GM19438 (cell line): ENCODE results near the gene MAS1L.

Source experiments
- ATAC-seq: cut with Tn5 transposase; IDR thresholded peaks from one replicate; pipeline ENCODE4 v1.9.1; 2021; ENCODE audit warnings: low read depth; ENCODE audit not compliant: unreplicated experiment

The MAS1L gene, protein sequence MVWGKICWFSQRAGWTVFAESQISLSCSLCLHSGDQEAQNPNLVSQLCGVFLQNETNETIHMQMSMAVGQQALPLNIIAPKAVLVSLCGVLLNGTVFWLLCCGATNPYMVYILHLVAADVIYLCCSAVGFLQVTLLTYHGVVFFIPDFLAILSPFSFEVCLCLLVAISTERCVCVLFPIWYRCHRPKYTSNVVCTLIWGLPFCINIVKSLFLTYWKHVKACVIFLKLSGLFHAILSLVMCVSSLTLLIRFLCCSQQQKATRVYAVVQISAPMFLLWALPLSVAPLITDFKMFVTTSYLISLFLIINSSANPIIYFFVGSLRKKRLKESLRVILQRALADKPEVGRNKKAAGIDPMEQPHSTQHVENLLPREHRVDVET

DNA sequence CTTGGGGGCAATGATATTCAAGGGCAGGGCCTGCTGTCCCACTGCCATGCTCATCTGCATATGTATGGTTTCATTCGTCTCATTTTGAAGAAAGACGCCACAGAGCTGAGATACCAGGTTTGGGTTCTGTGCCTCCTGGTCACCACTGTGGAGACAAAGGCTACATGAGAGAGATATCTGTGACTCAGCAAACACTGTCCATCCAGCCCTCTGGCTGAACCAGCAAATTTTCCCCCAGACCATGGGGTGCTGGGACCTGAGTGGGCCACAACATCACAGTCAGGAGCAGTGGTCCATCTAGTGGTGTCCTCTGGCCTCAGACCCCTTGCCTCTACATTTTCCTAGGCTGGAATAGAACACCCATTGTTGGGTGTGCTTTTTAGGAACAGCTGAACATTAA, at the start of gene MAS1L:
Gene MAS1L, minus strand, starts transcription at position 297 of the 400 bp plus-strand sequence. Its CDS starts 54 bp downstream, at position 243.
- no peak for ATAC-seq

DNA sequence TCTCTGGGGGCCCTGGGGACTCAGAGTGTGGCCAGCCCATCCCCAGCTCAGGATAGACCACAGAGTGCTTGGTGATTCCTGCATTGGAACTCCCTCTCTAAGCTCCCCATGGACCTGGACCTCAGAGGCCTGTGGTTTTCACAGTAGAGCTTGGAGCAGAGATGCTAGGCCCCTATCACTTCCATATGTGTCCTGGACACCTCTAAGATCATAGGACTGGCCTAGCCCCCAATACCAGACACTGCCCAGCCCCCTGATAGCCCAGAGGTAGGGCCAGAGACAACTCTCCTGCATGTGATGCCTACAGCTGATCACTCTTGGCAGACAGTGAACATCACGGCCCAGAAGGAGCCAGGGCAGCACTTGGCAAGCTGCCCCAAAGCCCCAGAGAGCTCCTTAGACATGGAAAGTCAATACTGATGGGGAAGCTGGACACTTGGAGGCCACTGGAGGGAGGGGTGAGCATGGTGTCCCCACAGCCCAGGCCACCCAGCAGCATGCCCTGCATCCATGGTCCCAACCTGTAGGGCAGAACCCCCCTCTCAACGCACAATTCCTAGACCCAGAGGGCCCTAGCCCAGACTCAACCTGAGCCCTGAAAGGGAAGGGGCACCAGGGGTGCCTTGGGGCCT, 44.7 kb upstream of the MAS1L start:
- ATAC-seq: no peak

DNA sequence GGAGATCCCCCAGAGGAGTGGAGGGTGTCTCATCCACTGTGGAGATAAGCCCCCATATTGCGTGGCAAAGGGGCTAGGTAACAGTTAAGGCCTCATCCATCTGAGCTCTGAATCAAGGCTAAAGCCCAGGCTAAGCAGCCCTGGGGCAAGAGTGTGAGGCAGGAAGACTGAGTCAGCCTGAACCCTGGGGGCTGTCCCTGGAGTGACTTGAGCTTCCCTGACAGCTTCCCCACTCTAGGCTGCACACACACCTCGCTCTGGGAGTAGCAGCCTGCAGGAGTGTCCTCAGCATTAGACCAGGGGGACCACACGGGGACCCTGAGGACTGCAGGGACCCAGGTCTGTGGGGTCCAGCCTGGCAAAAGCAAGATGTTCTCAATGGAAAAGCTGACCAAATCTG, 43.9 kb upstream of the MAS1L start:
- ATAC-seq: no peak

DNA sequence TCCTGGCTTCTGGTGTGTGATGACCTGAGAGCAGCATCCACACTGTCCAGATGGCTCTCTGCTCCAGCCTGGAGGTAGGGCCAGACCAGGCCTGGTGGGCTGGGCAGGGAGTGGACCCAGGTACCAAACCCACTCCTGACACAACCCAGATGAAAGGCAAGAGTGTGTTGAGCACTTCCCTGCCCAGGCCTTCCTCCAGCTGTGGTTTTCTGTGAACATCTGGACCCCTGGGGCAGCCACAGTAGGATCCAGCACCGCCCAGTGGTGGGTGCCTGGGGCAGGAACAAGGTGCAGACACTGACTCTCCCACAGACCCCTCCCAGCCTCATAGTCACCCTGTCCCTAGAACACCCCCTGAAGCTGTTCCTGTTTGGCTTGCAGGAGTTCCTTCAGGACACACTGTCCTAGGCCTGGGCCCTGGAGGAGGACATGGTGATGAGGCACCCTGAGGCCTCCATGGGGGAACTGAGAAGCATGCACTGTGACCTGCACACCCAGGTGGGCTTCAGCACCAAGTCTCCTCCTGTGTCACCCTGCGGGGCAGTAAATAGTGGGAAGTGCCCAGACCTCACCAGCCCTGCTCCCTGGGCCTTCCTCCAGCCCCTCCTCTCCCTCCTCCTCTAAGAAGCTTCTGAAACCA, 43.0 kb upstream of the MAS1L start:
- ATAC-seq: no peak

DNA sequence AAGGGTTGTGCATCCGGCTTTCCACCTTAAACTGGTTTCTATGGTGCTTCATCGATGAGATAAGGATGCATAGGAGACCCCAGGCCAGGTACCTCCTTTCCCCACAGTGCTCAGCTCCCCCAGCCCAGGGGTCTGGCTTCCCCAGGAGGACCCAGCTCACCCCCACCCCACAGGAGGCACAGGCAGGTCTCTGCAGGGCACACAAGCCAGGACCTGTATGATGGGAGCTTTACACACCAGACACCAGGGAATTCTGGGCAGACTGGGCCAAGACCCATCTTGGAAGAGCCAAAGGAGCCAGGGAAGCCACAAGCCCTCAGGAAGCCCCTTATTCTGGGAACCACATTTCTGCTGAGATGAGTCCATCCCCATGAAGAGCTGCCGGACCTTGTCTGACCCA, 42.2 kb upstream of the MAS1L start:
- ATAC-seq: no peak

DNA sequence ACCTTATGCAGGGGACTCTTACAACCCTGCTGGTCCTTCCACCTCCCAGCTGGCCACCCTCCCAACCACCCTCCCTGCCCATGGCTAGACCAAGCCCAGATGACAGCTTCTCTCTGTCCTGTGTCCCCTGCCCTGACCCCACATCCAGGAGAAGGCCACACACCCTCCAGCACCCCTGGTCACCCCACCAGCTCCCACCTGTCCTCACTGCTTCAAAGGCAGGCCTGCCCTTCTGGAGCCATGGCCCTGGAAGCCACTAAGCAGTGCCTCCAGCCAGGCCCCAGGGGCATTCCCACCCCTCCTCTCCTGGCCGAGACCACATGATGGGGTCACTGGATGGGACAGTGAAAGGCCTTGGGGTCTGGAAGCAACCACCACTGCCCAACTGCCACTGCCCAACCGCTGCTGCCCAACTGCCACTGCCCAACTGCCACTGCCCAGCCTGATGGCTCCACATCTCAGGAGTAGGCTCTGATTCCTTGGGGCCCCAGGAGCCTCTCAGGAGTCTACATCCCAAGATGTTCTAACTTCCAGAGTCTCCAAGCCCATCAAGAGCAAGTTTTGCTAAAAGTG, 41.3 kb upstream of the MAS1L start:
- no peak for ATAC-seq

DNA sequence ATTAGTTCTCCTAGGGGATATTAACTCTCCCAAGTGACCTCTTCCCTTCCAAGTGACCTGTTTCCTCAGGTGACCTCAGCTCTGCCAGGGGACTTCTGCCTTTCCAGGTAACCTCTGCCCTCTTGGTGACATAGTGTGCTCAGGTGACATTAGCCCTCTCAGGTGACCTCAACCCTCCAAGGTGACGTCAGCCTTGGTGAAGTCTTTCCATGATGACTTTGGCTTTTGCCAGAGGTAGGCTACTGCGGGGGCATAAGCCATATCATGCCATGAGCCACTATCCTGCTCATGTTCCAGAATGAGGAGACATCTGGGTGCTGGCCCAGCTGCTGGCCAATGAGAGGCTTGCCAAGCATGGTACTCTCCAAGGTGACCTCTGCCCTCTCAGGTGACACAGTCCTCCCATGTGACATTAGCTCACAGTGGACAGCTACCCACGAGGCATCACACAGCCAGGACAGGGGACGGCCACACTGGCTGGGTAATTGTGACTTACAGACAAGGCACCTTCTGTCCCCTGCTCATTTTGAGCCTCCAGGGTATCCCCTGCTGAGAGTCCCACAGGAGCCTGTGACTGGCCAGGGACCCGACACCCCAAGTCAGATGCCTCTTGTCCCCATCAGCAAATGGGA, 40.7 kb upstream of the MAS1L start:
- ATAC-seq: no peak

DNA sequence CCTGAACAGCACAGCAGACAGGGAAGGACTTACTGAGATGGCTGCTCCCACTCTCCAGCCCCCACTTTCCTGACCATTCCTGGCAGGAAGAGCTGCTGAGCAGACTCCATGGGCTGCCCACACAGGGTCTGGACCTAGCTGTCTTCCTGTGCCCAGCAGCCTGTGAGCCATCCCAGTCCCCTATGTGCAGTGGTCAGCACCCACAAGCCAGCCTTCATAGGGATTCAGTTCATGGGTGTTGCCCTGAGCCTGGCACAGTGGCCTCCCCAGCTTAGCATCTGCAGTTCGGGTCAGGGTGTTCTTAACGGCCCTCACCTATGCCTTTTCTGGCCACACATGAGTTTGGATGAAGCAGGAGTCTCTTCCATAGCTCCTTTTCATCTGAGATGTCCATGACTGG, 39.8 kb upstream of the MAS1L start:
- no peak for ATAC-seq

DNA sequence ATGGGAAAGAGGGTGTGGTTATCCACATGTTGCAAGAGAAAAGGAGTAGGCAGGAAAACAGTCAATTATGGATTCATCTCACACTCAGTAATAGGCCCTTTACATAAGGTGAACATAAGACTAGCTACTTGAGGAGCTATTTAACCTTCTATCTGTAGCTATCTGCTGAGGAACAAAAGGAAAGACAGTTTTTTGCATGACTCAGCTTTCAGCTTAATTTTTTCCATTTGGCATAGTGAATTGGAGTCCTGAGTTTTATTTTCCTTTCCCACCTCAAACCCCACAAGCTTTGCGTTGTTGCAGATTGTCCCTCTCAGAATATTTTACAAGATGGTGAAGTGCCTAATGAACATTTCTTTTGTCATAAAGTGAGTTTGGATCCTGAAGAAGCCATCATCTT, 39.4 kb upstream of the MAS1L start:
- ATAC-seq: no peak

DNA sequence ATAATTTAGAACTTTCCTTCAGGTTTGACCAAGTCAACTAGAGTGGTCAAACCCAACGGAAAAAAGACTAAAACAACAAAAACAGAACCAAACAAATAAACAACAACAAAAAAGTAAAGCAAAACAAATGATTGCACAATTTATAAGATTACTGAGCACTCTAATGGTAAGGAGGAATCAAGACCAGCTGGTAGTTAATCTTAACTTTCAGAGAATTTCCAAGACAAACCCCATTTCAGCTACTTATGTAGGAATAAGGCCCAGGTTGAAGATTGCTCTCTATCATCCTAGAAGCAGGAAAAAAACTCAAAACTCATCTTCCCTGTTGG, 37.5 kb upstream of the MAS1L start:
- no peak for ATAC-seq

DNA sequence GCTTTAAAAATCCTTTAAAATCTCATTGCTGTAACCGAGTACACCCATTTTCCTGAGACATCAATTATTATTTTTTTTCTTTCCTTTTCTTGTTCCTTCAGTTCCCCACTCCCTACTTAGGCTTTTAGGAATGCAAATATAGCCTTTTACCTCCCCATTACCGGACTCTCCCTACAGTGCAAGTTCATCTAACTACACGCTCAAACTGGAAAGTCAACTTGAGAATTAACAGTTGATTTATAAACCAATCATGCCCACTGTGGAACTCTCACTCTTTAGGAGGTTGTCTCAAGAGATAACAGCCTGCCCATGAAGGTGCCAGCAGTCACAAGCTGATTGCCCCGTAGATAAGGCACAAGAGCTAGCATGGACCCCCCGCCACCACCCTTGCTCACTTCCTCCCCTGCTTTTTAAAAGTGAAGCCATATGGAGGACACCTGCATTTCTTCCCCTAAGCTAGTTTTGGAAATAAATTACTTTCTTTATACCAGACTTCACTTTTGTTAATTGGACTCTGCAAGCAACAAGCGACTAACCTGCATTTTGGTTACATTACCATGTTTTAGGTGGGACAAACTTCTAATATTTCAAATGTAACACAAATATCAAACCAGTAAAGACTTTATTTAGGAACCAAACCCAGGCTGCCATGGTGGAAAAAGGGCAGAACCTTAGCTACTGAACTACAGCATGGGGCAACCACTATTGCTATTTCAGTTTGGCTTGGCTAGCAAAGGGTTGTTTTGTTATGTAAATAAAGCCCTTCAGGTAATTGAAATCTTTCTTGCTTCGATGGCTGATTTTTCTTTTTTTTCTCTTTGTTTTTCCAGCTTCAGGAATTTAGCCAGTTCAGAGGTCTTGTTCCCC, 36.9 kb upstream of the MAS1L start:
- no peak for ATAC-seq

DNA sequence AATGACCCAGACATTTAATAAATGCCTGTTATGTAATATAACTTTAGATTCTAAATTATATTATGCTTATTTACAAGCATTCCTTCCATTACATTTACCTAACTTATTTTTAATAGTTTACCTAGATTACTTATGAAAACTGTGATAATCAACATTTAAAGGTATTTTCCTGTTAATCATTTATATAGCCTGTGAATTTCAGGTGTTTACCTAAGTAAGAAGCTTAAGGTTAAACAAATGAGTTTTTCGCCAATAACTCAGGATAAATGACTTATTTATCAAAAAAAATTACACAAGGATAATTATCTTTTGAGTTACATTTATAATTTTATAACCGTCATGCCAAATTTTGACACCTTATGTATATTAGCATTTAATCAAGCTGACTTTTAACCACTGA, 36.3 kb upstream of the MAS1L start:
- ATAC-seq: no peak

DNA sequence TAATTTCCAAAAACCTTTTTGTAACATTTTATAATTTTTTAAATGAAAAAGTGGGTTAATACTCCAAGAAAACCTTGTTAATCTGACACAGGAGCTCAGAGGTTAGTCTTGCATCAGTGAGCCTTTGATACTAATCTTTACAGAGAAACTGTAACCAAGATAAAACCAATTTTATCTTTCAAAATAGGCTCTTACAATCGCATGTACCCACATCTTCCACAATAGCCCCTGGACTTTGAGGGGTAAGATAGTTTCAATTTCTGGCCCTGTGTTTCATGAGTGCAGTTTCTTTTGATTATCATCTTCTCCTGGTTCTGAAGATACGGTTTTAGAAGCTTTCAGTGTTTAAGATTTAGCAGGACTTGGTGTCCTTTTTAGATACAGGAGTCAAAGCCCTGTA, 34.5 kb upstream of the MAS1L start:
- ATAC-seq: no peak

DNA sequence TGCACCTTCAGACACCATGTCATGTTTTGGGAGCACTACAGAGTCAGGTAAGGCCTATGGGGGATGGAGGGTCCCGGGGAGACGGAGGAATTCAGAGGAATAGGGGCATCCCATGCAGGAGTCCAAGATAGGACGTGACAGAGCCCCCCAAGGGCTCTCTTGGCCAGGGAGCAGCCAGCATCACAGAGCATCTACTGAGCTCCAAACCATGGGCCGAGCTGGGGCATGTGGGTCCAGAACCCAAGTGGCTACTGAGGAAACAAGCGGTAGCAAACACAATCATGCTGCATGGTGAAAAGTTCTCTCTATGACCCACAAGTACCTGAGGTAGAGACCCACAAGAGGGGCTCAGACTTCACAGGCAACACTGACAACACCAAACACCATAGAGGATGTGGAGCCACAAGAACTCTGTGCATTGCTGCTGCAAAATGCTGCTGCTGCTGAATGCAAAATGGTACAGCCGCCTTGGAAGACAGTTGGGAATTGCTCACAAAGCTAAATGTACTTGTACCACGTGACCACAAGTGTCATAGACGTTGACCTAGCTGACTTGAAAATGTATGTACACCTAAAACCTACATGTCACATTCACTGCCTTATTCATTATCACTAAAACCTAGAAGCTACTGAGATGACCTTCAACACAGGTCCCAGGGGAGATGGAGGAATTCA, 33.4 kb upstream of the MAS1L start:
- no peak for ATAC-seq

DNA sequence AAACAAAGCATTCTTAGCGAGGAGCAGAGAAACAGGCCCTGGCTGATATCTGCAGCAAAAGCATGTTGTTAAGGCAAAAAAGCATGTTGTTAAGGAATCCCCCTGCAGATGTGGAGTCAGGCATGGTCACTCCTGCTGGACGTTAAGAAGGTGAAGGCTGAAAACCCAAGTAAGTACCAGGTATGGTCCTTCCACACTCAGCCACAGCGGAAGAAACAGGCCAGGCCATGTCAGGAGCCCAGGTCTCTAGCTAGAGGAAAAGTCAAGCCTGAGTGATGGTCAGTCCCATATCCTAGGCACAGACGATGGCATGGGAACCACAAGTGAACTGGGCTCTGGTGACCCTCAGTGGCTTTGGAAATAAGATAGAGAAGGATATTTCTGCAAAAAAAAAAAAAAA, 32.5 kb upstream of the MAS1L start:
- no peak for ATAC-seq

DNA sequence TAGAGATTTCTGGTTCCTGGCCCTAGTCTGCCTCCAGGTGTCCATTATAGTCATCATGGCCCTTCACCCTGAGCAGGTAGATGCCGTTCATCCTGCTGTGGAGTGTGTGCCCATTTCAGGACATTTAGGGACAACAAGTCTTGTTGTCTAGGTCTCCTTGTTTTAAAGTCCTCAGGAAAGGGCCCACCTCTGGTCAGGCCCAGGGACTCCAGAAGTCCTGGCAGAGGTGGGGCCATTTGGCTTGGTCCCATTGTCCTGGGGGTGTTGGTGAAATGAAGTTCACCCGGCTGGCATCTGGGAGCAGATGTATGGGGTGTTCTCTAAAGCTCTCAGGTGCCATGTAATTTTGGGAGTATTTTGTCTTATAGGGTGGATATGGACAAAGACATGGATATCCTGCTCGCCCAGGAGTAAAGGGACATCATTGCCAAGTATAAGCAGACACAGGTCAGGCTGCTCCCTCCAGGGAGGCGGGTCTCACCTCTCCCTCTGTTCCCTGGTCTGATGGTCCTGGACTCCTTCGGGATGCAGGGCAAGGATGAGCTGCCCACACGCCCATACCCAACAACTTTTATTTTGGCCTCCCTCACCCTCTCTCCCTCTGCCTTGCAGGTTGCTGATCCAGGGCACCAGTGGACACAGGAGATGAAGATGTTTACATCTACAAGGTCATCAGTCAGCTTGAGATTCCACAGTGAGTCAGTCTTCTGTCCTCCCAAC, 31.7 kb upstream of the MAS1L start:
- ATAC-seq: no peak

DNA sequence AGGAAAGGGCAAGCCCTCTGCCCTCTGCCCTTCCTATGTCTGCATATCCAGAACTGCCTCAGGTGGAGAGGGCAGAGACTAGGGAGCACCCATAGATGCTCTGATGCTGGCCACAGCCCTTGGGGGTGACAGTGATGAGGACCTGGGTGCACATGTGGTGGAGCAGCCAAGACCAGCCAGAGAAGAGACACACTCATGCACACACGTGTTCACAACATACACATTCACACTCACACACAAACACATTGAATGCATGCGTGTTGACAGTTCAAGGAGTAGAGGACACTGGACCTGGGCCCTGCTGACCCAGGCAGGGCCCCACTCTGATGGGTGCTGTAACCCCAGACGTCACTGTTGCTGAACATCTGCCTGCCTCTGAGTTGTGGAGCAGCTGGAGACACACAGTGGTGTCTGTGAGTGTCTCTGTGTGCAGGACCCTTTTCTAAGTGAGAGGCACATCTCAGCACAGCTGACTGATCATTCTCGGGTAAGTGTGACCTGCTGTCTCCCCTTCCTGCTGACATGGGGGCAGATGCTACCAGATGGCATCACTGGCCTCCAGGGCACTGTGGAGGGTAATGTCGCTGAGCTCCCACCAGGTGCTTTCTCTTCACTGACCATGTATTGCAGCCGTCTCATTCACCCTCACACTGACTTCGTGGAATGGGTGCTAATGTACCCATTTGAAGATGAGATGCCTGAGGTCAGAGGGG, 30.1 kb upstream of the MAS1L start:
- no peak for ATAC-seq

DNA sequence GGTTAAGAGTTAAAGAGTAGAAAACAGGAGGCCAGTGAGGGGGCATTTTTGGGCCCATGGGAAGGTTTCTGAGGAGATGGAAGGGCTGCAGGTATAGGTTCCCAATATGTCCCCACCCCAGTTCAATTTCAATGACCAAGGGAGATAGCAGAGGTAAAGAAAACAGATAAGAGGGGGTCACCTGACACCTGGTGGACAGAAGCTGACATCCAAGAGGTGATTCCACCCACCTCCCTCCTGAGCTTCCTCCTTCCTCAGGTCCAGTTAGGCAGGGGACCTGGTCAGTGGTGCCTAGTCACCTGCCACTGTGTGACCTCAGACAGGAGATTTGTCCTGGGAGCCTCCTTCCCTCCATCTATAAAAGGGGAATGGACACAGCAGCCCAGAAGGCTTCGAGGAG, 29.5 kb upstream of the MAS1L start:
- ATAC-seq: no peak

DNA sequence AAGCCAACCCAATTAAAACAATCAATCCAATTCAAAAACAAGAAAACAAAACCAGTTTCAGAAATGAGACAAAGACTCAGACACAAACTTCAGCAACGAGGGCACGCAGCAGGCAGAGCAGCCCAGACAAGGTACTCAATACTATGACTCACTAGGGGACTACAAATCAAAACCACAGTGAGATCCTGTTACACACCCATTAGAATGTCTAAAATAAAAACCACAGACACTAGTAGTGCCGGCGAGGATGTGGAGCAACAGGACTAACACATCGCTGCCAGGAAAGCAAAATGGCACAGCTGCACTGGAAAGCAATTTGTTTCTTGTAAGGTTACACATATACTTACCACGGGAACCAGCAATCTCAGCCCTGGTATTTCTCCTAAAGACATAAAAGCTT, 28.4 kb upstream of the MAS1L start:
- ATAC-seq: no peak
